IMR-90 (cell line): ENCODE results near the gene UNKL. TPM values are rescaled to one million over a fixed set of nuclear protein-coding genes. Genes with fewer than 3 reads are reported as not detected.

ENCODE experiments used
- ATAC-seq: fragments of 200-7000 bp; cut with Tn5 transposase; 2 replicates; pipeline ENCODE4 v1.9.1; 2020; ENCODE audit warnings: low read depth, mild to moderate bottlenecking, moderate library complexity
- BruUV-seq: library from RNA; stranded (reverse); fragments of 400-500 nt; replicated peaks from 2 replicates; lab custom pipeline; 2021; lab: Mats Ljungman, UMichigan
- CTCF ChIA-PET: fragments of 300-600 bp; formaldehyde crosslinking; extraction: SDS; loops from one replicate; lab custom pipeline; 2021; ENCODE audit warnings: antibody characterized with exemption; lab: Yijun Ruan, JAX
- POLR2A ChIA-PET: fragments of 300-600 bp; sonication (Branson Sonifier 250); formaldehyde crosslinking; loops from one replicate; lab custom pipeline; 2022; ENCODE audit warnings: antibody characterized with exemption; ENCODE audit not compliant: unreplicated experiment; lab: Charles Lee
- DNase-seq: peaks from one replicate; pipeline ENCODE4 v3.0.0; 2013
- H2AFZ ChIP-seq: replicated peaks from 2 replicates; pipeline ENCODE3; 2013; ENCODE audit warnings: low read length, mild to moderate bottlenecking; ENCODE audit not compliant: poor library complexity
- H2AK5ac ChIP-seq: 2 replicates; pipeline ENCODE4 v1.6.1; 2013; ENCODE audit warnings: low read depth, low read length, inconsistent platforms
- H2AK9ac ChIP-seq: replicated peaks from 2 replicates; pipeline ENCODE3; 2013; ENCODE audit warnings: mild to moderate bottlenecking, low read depth, low read length, moderate library complexity; ENCODE audit not compliant: poor library complexity
- H2BK120ac ChIP-seq: 2 replicates; pipeline ENCODE4 v1.6.1; 2013; ENCODE audit warnings: low read depth, low read length, inconsistent platforms
- H2BK15ac ChIP-seq: 3 replicates; pipeline ENCODE4 v1.6.1; 2013; ENCODE audit warnings: low read depth, low read length, inconsistent platforms
- H2BK20ac ChIP-seq: 2 replicates; pipeline ENCODE4 v1.6.1; 2013; ENCODE audit warnings: low read depth, mild to moderate bottlenecking, inconsistent platforms, low read length, moderate library complexity
- H2BK5ac ChIP-seq: 2 replicates; pipeline ENCODE4 v1.6.1; 2013; ENCODE audit warnings: mild to moderate bottlenecking, low read depth, low read length, inconsistent platforms; ENCODE audit not compliant: poor library complexity, severe bottlenecking
- H3K14ac ChIP-seq: replicated peaks from 2 replicates; pipeline ENCODE4 v1.6.1; 2013; ENCODE audit warnings: low read depth, low read length, inconsistent platforms
- H3K18ac ChIP-seq: 2 replicates; pipeline ENCODE4 v1.6.1; 2013; ENCODE audit warnings: low read depth, low read length, control low read depth
- H3K23ac ChIP-seq: 2 replicates; pipeline ENCODE4 v1.6.1; 2013; ENCODE audit warnings: low read depth, low read length, inconsistent platforms
- H3K27ac ChIP-seq: 2 replicates; pipeline ENCODE4 v1.5.1; 2013; ENCODE audit warnings: mild to moderate bottlenecking, control low read depth, low read length; ENCODE audit not compliant: insufficient read depth
- H3K27me3 ChIP-seq: 2 replicates; pipeline ENCODE4 v1.6.1; 2013; ENCODE audit warnings: low read length; ENCODE audit not compliant: control insufficient read depth, insufficient read depth
- H3K36me3 ChIP-seq: 2 replicates; pipeline ENCODE4 v1.6.1; 2013; ENCODE audit warnings: low read length, mixed read lengths; ENCODE audit not compliant: control insufficient read depth, insufficient read depth
- H3K4ac ChIP-seq: 2 replicates; pipeline ENCODE4 v1.6.1; 2013; ENCODE audit warnings: low read depth, low read length, inconsistent platforms
- H3K4me1 ChIP-seq: 2 replicates; pipeline ENCODE4 v1.6.1; 2013; ENCODE audit warnings: low read length, mixed read lengths; ENCODE audit not compliant: control insufficient read depth, insufficient read depth
- H3K4me2 ChIP-seq: 2 replicates; pipeline ENCODE4 v1.6.1; 2013; ENCODE audit warnings: low read depth, mild to moderate bottlenecking, control low read depth, low read length, moderate library complexity
- H3K4me3 ChIP-seq: 2 replicates; pipeline ENCODE4 v1.5.1; 2013; ENCODE audit warnings: low read depth, mild to moderate bottlenecking, control low read depth, low read length, moderate library complexity; ENCODE audit not compliant: insufficient read depth
- H3K56ac ChIP-seq: 2 replicates; pipeline ENCODE4 v1.6.1; 2013; ENCODE audit warnings: low read length, inconsistent platforms; ENCODE audit not compliant: insufficient read depth; ENCODE audit errors: extremely low read depth
- H3K79me1 ChIP-seq, 2 experiments: 2 replicates each; pipeline ENCODE4 v1.6.1; 2013; ENCODE audit warnings: low read length in 2 of 2, inconsistent platforms in 1 of 2, low read depth in 1 of 2
- H3K9ac ChIP-seq: 2 replicates; pipeline ENCODE4 v1.6.1; 2013; ENCODE audit warnings: low read depth, low read length, control low read depth
- H3K9me1 ChIP-seq: 2 replicates; pipeline ENCODE4 v1.6.1; 2013; ENCODE audit warnings: low read length, inconsistent platforms; ENCODE audit not compliant: insufficient read depth
- H3K9me3 ChIP-seq: 2 replicates; pipeline ENCODE4 v1.6.1; 2013; ENCODE audit warnings: low read length; ENCODE audit not compliant: control insufficient read depth, insufficient read depth
- H4K20me1 ChIP-seq: 2 replicates; pipeline ENCODE4 v1.6.1; 2013; ENCODE audit warnings: low read length, inconsistent platforms; ENCODE audit not compliant: insufficient read depth
- H4K5ac ChIP-seq: 2 replicates; pipeline ENCODE4 v1.6.1; 2013; ENCODE audit warnings: mild to moderate bottlenecking, low read depth, low read length, control low read depth
- H4K8ac ChIP-seq, 2 experiments: 2 replicates each; pipeline ENCODE4 v1.6.1; 2013; ENCODE audit warnings: low read depth in 2 of 2, low read length in 2 of 2, control low read depth in 1 of 2, inconsistent platforms in 1 of 2
- H4K91ac ChIP-seq: 2 replicates; pipeline ENCODE4 v1.6.1; 2013; ENCODE audit warnings: low read depth, low read length, inconsistent platforms; ENCODE audit not compliant: insufficient read depth
- MAZ ChIP-seq: IDR thresholded peaks from 2 replicates; pipeline ENCODE4 v1.6.1; 2012; ENCODE audit warnings: low read depth, mild to moderate bottlenecking, low read length, improper control_type of control experiment, moderate library complexity, borderline replicate concordance
- WGBS, 2 experiments: methylation state at CpG; one replicate each; pipeline versions ENCODE4 v1.1.5 to v1.1.7; 2013; ENCODE audit warnings: missing lambda C conversion rate in 2 of 2; ENCODE audit not compliant: insufficient read length in 1 of 2; ENCODE audit errors: extremely low coverage in 2 of 2; 5-methylcytosine and 5-hydroxymethylcytosine counted together
- dilution Hi-C: fragments of 300-500 bp; cut with HindIII; formaldehyde crosslinking; loops from one replicate; pipeline ENCODE4 v1.14.3; 2018; ENCODE audit warnings: low sequenced_read_pairs; ENCODE audit not compliant: unreplicated experiment
- in situ Hi-C: fragments of 300-500 bp; cut with MboI; formaldehyde crosslinking; loops from 3 replicates; pipeline ENCODE4 v1.14.3; 2019; ENCODE audit warnings: low sequenced_read_pairs, inconsistent platforms, mixed read lengths
- intact Hi-C: fragments of 100-400 bp; cut with micrococcal nuclease; formaldehyde crosslinking; loops from 2 replicates; pipeline ENCODE4 v1.10.0; 2022
- polyA plus RNA-seq, 3 experiments: library from polyadenylated mRNA; depleted of rRNA; stranded (reverse); fragments of >200 nt; gene quantifications; 2 replicates each; pipeline ENCODE4 v1.2.3, GENCODE V29; 2012; ENCODE audit warnings: low replicate concordance in 1 of 3
- total RNA-seq: library from RNA; depleted of rRNA; stranded (reverse); fragments of >200 nt; gene quantifications from 2 replicates; pipeline ENCODE4 v1.2.3, GENCODE V29; 2012

The UNKL gene
- total and polyA plus RNA-seq, 2 of the 4 experiments (the other 2 are of a cell fraction): 4.1 to 13.3 TPM

DNA sequence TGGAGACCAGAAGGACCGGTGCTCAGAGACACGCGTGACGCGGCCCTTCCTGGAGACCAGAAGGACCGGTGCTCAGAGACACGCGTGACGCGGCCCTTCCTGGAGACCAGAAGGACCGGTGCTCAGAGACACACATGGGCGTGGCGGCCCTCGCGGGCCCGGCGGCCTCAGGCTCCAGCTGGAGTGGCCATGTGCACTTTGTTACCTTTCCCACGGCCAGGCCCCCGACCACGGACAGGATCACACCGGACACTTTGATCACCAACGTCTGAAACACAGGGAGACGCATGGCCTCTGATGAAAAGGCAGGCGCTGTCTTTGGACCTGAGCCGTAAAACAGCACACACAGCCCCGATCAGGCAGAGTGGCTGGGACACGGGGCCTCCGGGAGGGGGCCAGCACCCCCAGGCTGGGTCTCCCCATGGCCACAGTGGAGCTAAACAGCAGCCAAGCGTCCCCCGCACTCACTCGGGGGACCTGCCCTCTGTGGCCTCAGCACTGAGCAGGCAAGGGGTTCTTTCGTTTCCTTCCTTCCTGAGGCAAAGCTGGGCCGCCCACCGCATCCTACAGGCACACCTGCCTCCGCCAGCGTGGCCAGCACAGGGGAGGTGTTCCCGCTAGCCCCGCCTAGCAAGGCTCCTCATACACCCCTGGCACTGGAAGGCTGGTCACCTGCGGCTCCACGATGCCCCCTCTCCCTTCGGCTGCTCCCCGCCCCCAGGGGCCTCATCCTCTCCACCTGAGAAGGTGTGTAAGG lies 43.2 kb upstream of the UNKL start:
- no peaks in the 10 kb centered on the region for H3K27me3 ChIP-seq
- H4K5ac ChIP-seq: no peak overlapping the region
- H3K9me3 ChIP-seq: no peaks in the 10 kb centered on the region
- no peak overlapping the region for H3K27ac ChIP-seq
- DNase-seq (no peak), ATAC-seq (no peak)
- H3K4ac ChIP-seq: no peak overlapping the region
- no peak overlapping the region for H3K4me2 ChIP-seq
- WGBS, 2 experiments: 96% methylated on average over 21 of the region's 42 CpGs; no CpG with 5 or more reads in 1 of the 2 experiments
- H4K8ac ChIP-seq: no peak overlapping the region
- no peak overlapping the region for H3K9ac ChIP-seq
- H2BK5ac ChIP-seq: no peak overlapping the region
- H3K18ac ChIP-seq: no peak overlapping the region
- no peaks in the 10 kb centered on the region for H4K20me1 ChIP-seq
- no peak overlapping the region for H3K4me3 ChIP-seq
- dilution Hi-C loops (no loop called here), intact Hi-C loops (no loop called here), in situ Hi-C loops (no loop called here)
- H4K91ac ChIP-seq: no peak overlapping the region
- BruUV-seq: no TSS peak
- no peak overlapping the region for H2AK5ac ChIP-seq
- H2BK15ac ChIP-seq: no peak overlapping the region
- ChIA-PET CTCF (no interaction called here), POLR2A (no interaction called here)
- H3K9me1 ChIP-seq: no peaks in the 10 kb centered on the region
- H3K23ac ChIP-seq: no peak overlapping the region
- H3K36me3 ChIP-seq: peaks cover 49% of the 10 kb centered on the region
- H3K56ac ChIP-seq: no peak overlapping the region
- no peak overlapping the region for H2AK9ac ChIP-seq
- no peak overlapping the region for H2AFZ ChIP-seq
- no peak overlapping the region for H2BK20ac ChIP-seq
- no peaks in the 10 kb centered on the region for H3K4me1 ChIP-seq
- H2BK120ac ChIP-seq: no peak overlapping the region
- no peak overlapping the region for H3K14ac ChIP-seq
- peaks cover 0 to 4% of the 10 kb centered on the region in 2 experiments; a peak in 1 of 4 replicates for H3K79me1 ChIP-seq
- no peak for TF ChIP-seq MAZ
